SU-DHL-6 (cell line): ENCODE measurements around the gene NPIPB2.
A peak's percentile ranks its signal among the peaks of the same experiment; 100 is the strongest.

ENCODE experiments used
- H2AFZ ChIP-seq: fragments of 200-600 bp; sonication (generic); 2 replicates; pipeline ENCODE4 v1.6.1; 2014; ENCODE audit warnings: low read depth, mild to moderate bottlenecking, moderate library complexity, mixed read lengths, antibody characterized with exemption, low read length; ENCODE audit not compliant: severe bottlenecking
- H3F3A ChIP-seq: fragments of 200-600 bp; shearing (Covaris generic); 2 replicates; pipeline ENCODE4 v1.6.0; 2016; ENCODE audit warnings: antibody characterized with exemption, mild to moderate bottlenecking; ENCODE audit not compliant: insufficient read depth
- H3K27ac ChIP-seq: fragments of 200-600 bp; sonication (generic); 2 replicates; pipeline ENCODE4 v1.5.1; 2016; ENCODE audit warnings: low read depth, mild to moderate bottlenecking, low read length, moderate library complexity, mixed read lengths
- H3K27me3 ChIP-seq: fragments of 200-600 bp; sonication (generic), shearing (Covaris generic); 2 replicates; pipeline ENCODE4 v1.6.0; 2014; ENCODE audit warnings: mild to moderate bottlenecking, low read length
- H3K36me3 ChIP-seq: fragments of 200-600 bp; sonication (generic); 2 replicates; pipeline ENCODE4 v1.6.1; 2014; ENCODE audit warnings: mild to moderate bottlenecking, low read length, mixed read lengths
- H3K4me2 ChIP-seq: fragments of 300-600, 200-600 bp; shearing (Covaris generic), sonication (generic); 2 replicates; pipeline ENCODE4 v1.6.0; 2014; ENCODE audit warnings: low read length, low read depth, mild to moderate bottlenecking; ENCODE audit not compliant: poor library complexity, severe bottlenecking
- H3K4me3 ChIP-seq: fragments of 200-600 bp; sonication (generic); 2 replicates; pipeline ENCODE4 v1.5.1; 2014; ENCODE audit warnings: antibody characterized with exemption, low read length, mild to moderate bottlenecking, mixed read lengths; ENCODE audit not compliant: insufficient read depth, poor library complexity, severe bottlenecking
- H3K79me2 ChIP-seq: fragments of 200-600 bp; sonication (generic); 2 replicates; pipeline ENCODE4 v1.6.1; 2014; ENCODE audit warnings: mild to moderate bottlenecking, low read length, moderate library complexity; ENCODE audit not compliant: insufficient read depth
- H3K9ac ChIP-seq: fragments of 200-600 bp; sonication (generic); 2 replicates; pipeline ENCODE4 v1.7.0; 2014; ENCODE audit warnings: mild to moderate bottlenecking, low read length
- H3K9me2 ChIP-seq: fragments of 200-600 bp; sonication (generic); replicated peaks from 2 replicates; pipeline ENCODE4 v1.6.1; 2014; ENCODE audit warnings: low read length; ENCODE audit not compliant: insufficient read depth
- H3K9me3 ChIP-seq: fragments of 200-600 bp; sonication (generic); 2 replicates; pipeline ENCODE4 v1.6.1; 2014; ENCODE audit warnings: low read length, mixed read lengths; ENCODE audit not compliant: insufficient read depth
- H4K20me1 ChIP-seq: fragments of 200-600 bp; sonication (generic); 2 replicates; pipeline ENCODE4 v1.6.1; 2014; ENCODE audit warnings: low read depth, mild to moderate bottlenecking, antibody characterized with exemption, low read length, moderate library complexity, mixed read lengths
- EZH2phosphoT487 ChIP-seq: fragments of 200-600 bp; sonication (generic), shearing (Covaris generic); conservative IDR thresholded peaks from 2 replicates; pipeline ENCODE4 v1.6.1; 2018; ENCODE audit warnings: mild to moderate bottlenecking, antibody characterized with exemption, low read length, moderate library complexity, mixed read lengths
- TF ChIP-seq, protein P1 (sequence below): fragments of 200-600 bp; sonication (generic); IDR thresholded peaks from one replicate; pipeline ENCODE4 v1.5.1; 2017; ENCODE audit warnings: antibody characterized with exemption, mild to moderate bottlenecking, low read length, moderate library complexity; ENCODE audit not compliant: insufficient read depth, poor library complexity, severe bottlenecking

The NPIPB2 gene

DNA sequence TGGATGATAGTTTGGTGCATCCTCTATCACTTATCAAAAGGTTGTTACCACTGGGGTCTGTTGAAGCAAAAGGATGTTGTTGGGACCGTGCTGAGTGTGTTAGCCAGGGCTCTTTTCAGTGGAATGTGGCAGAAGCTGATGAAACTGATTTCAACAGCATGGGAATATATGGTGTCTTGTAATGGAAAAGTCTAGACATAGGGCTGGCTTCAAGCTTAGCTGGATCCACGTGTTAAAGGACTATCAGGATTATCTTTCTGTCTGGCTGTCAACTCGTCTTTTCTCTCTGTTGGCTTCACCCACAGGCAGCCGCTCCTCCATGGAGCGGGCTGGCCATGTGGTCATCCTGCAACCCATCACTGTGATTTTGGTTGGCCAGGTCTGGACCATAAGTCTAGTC lies 43.4 kb upstream of the NPIPB2 start:
- no peaks in the 10 kb centered on the region for H3K36me3 ChIP-seq
- H3K4me2 ChIP-seq = no peak overlapping the region
- no peaks in the 10 kb centered on the region for H4K20me1 ChIP-seq
- H3K9me3 ChIP-seq = no peaks in the 10 kb centered on the region
- no peak overlapping the region for H2AFZ ChIP-seq
- H3K4me3 ChIP-seq = no peak overlapping the region
- no peaks in the 10 kb centered on the region for H3K27me3 ChIP-seq
- H3K27ac ChIP-seq = no peak overlapping the region
- H3K9ac ChIP-seq = no peak overlapping the region
- TF ChIP-seq, protein P1, sequence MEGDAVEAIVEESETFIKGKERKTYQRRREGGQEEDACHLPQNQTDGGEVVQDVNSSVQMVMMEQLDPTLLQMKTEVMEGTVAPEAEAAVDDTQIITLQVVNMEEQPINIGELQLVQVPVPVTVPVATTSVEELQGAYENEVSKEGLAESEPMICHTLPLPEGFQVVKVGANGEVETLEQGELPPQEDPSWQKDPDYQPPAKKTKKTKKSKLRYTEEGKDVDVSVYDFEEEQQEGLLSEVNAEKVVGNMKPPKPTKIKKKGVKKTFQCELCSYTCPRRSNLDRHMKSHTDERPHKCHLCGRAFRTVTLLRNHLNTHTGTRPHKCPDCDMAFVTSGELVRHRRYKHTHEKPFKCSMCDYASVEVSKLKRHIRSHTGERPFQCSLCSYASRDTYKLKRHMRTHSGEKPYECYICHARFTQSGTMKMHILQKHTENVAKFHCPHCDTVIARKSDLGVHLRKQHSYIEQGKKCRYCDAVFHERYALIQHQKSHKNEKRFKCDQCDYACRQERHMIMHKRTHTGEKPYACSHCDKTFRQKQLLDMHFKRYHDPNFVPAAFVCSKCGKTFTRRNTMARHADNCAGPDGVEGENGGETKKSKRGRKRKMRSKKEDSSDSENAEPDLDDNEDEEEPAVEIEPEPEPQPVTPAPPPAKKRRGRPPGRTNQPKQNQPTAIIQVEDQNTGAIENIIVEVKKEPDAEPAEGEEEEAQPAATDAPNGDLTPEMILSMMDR = no peak
- no peak for TF ChIP-seq EZH2phosphoT487
- H3K79me2 ChIP-seq = peaks cover 99% of the 10 kb centered on the region
- no peaks in the 10 kb centered on the region for H3K9me2 ChIP-seq
- peaks cover 2% of the 10 kb centered on the region; the same call in 1 of the 2 replicates for H3F3A ChIP-seq

DNA sequence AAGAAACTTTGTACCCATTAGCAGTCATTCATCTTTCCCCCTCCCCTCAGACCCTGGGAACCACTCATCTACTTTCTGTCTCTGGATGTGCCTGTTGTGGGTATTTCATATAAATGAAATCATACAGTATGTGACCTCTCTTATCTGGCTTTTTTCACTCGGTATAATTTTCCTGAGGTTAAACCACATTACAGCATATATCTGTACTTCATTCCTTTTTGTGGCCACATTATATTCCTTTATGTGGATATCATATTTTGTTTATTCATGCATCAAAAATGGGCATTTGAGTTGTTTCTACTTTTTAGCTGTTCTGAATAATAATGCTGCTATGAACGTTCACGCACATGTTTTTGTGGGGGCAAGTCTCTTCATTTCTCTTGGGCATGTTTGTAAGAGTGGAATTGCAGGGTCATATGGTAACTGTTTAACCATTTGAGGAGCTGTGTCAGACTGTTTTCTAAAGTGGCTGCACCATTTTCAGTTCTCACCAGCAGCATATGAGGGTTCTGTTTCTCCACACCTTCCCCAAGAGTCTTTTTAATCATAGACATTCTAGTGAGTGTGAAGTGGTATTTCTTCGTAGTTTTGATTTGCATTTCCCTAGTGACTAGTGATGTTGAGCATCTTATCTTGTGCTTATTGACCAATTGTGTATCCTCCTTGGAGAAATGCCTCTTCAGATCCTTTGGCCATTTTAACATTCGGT lies 38.4 kb upstream of the NPIPB2 start:
- Histone ChIP-seq H4K20me1 (no peaks in the 10 kb centered on the region), H3K79me2 (peaks cover 87% of the 10 kb centered on the region), H3K36me3 (no peaks in the 10 kb centered on the region), H3F3A (peaks cover 14% of the 10 kb centered on the region; the same call in 1 of the 2 replicates), H3K9me3 (no peaks in the 10 kb centered on the region), H3K4me3 (no peak overlapping the region), H3K9me2 (no peaks in the 10 kb centered on the region), H3K27me3 (no peaks in the 10 kb centered on the region), H3K9ac (no peak overlapping the region), H3K4me2 (peak overlapping the region; percentile 12), H3K27ac (peak overlapping the region; percentile 54), H2AFZ (no peak overlapping the region)
- no peak for TF ChIP-seq EZH2phosphoT487
- TF ChIP-seq, protein P1 = no peak

DNA sequence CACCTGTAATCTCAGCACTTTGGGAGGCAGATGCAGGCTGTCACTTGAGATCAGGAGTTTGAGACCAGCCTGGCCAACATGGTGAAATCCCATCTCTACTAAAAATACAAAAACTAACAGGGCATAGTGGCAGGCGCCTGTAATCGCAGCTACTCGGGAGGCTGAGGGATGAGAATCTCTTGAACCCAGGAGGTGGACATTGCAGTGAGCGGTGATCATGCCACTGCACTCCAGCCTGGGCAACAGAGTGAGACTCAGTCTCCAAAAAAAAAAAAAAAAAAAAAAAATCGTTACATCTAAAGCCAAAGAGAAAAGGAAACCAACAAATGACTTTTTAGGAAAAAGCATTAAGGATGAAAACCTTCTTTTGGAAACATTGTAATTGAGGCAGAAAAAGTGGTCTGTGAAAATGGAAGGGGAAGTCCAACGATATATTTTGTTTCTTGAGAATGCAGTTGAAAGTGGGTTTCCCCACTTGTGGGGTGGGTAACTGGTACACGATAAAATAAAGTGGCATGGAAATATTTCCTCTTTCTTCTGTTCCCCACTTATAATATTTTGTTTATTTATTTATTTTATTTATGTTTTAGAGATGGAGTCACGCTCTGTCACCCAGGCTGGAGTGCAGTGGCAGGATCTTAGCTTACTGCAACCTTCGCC lies 37.3 kb upstream of the NPIPB2 start:
- Histone ChIP-seq H3K4me2 (peak overlapping the region; percentile 79), H3K27me3 (no peaks in the 10 kb centered on the region)

More for the DNA sequence above, 37.3 kb upstream of the NPIPB2 start:
- TF ChIP-seq, protein P1 = no peak
- no peak for TF ChIP-seq EZH2phosphoT487
- Histone ChIP-seq H3K27ac (peak overlapping the region; percentile 54; the same call in 1 of the 2 replicates), H3K4me3 (no peak overlapping the region), H4K20me1 (no peaks in the 10 kb centered on the region), H3K9me2 (no peaks in the 10 kb centered on the region), H2AFZ (no peak overlapping the region), H3K79me2 (peaks cover 76% of the 10 kb centered on the region), H3F3A (peaks cover 18% of the 10 kb centered on the region; the same call in 1 of the 2 replicates), H3K9me3 (no peaks in the 10 kb centered on the region), H3K9ac (no peak overlapping the region), H3K36me3 (no peaks in the 10 kb centered on the region)
